ENCODE data around the gene SCN1B. TPM values are rescaled to one million over a fixed set of nuclear protein-coding genes. Genes with fewer than 3 reads are reported as not detected.

The SCN1B gene
- polyA plus RNA-seq, 4 donors, result 0.84 to 10.1 (median 2.4) TPM; not detected in 1

DNA sequence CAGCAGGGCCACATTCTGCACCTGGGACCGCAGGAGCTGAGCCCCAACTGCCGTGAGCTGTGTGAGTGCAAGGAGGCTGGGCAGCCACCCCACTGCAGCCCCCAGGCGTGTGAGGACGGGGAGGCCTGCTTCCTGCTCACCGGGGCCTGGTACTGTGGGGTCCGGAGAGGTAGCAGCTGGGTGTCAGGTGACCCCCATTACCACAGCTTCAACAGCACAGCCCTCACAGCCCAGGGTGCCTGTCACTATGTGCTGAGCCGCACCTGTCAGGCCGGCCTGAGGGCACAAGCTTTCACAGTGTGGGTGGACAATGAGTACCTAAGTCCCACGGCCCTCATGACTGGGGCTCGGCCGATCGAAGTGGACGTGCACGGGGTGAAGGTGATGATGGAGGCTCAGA is 49.6 kb downstream of the SCN1B start:
- Histone ChIP-seq H3K27ac (ENCODE audit: low read depth in 1 of 3, low read length in 2 of 3) (no peak overlapping the region), H3K4me1 (ENCODE audit: control insufficient read depth in 3 of 3, insufficient read depth in 2 of 3, low read depth in 1 of 3, low read length in 2 of 3) (no peaks in the 10 kb centered on the region), H3K27me3 (ENCODE audit: control insufficient read depth in 3 of 3, insufficient read depth in 3 of 3, low read length in 3 of 3) (no peaks in the 10 kb centered on the region), H3K36me3 (ENCODE audit: control insufficient read depth in 3 of 3, insufficient read depth in 2 of 3, low read depth in 1 of 3, low read length in 3 of 3) (no peaks in the 10 kb centered on the region), H3K4me3 (ENCODE audit: low read depth in 1 of 3, low read length in 3 of 3) (no peak overlapping the region), H3K9me3 (ENCODE audit: control insufficient read depth in 2 of 2, insufficient read depth in 1 of 2, low read depth in 1 of 2, low read length in 1 of 2) (peaks cover 0 to 5% of the 10 kb centered on the region in 2 donors)
- FAIRE-seq, result no peak
- DNase-seq, result no peak
- WGBS, 3 donors, result 80 to 86% (median 81%) methylated on average over 14 of the region's 14 CpGs

DNA sequence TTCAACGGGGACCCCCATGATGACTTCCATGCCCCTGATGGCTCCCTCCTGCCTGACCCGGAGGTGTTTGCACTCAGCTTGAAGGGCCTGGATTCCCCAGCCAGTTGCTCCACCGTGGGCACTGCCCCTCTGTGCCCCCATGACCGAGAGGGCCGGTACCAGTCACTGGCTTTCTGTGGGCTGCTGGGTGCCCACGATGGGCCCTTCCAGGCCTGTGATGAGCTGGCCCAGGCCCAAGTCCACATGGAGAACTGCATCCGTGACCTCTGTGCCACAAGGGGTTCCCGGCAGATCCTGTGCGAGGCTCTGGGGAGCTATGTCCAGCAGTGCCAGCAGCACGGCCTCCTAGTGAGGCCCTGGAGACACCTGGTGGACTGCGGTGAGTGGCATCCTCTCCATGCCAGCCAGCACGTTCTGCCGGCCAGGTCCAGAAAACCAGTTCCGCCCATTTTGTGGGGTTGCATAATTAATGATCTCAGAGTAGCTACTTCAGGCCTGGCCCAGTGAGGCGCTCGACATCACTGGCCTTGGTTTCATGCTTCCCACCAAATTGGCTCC is 50.4 kb downstream of the SCN1B start:
- H3K27ac ChIP-seq (ENCODE audit: low read depth in 1 of 3, low read length in 2 of 3), result no peak overlapping the region
- H3K27me3 ChIP-seq (ENCODE audit: control insufficient read depth in 3 of 3, insufficient read depth in 3 of 3, low read length in 3 of 3), result no peaks in the 10 kb centered on the region
- H3K4me1 ChIP-seq (ENCODE audit: control insufficient read depth in 3 of 3, insufficient read depth in 2 of 3, low read depth in 1 of 3, low read length in 2 of 3), result no peaks in the 10 kb centered on the region
- FAIRE-seq, result no peak
- H3K4me3 ChIP-seq (ENCODE audit: low read depth in 1 of 3, low read length in 3 of 3), result no peak overlapping the region
- no peak for DNase-seq
- H3K36me3 ChIP-seq (ENCODE audit: control insufficient read depth in 3 of 3, insufficient read depth in 2 of 3, low read depth in 1 of 3, low read length in 3 of 3), result no peaks in the 10 kb centered on the region
- WGBS, 3 donors, result 75 to 87% (median 80%) methylated on average over 16 of the region's 16 CpGs
- H3K9me3 ChIP-seq (ENCODE audit: control insufficient read depth in 2 of 2, insufficient read depth in 1 of 2, low read depth in 1 of 2, low read length in 1 of 2), result peaks cover 0 to 5% of the 10 kb centered on the region in 2 donors

DNA sequence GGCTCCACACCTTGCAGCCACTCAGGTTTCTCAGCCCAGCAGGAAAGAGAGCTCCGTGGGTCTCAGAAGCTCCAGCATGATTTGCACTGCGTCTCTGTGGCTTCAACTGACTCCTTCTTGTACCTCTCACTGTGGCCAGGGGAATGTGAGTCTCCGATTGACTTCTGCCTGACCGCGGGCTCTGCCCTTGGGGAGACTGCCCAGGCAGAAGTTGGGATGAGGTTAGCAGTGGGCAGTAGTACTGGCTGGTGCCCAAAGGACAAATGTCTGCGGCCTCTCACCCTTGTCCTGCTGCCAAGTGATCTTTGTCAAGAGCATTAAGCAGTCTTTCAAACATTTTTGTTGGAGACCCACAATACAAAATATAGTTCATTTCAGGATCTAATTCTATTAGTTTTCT is 50.9 kb downstream of the SCN1B start:
- H3K27ac ChIP-seq (ENCODE audit: low read depth in 1 of 3, low read length in 2 of 3), result no peak overlapping the region
- H3K4me3 ChIP-seq (ENCODE audit: low read depth in 1 of 3, low read length in 3 of 3), result no peak overlapping the region
- no peak for DNase-seq
- H3K36me3 ChIP-seq (ENCODE audit: control insufficient read depth in 3 of 3, insufficient read depth in 2 of 3, low read depth in 1 of 3, low read length in 3 of 3), result no peaks in the 10 kb centered on the region
- no peaks in the 10 kb centered on the region for H3K27me3 ChIP-seq (ENCODE audit: control insufficient read depth in 3 of 3, insufficient read depth in 3 of 3, low read length in 3 of 3)
- 71 to 90% (median 83%) methylated on average over 6 of the region's 6 CpGs for WGBS, 3 donors
- no peak for FAIRE-seq
- H3K4me1 ChIP-seq (ENCODE audit: control insufficient read depth in 3 of 3, insufficient read depth in 2 of 3, low read depth in 1 of 3, low read length in 2 of 3), result no peaks in the 10 kb centered on the region
- H3K9me3 ChIP-seq (ENCODE audit: control insufficient read depth in 2 of 2, insufficient read depth in 1 of 2, low read depth in 1 of 2, low read length in 1 of 2), result peaks cover 0 to 5% of the 10 kb centered on the region in 2 donors

DNA sequence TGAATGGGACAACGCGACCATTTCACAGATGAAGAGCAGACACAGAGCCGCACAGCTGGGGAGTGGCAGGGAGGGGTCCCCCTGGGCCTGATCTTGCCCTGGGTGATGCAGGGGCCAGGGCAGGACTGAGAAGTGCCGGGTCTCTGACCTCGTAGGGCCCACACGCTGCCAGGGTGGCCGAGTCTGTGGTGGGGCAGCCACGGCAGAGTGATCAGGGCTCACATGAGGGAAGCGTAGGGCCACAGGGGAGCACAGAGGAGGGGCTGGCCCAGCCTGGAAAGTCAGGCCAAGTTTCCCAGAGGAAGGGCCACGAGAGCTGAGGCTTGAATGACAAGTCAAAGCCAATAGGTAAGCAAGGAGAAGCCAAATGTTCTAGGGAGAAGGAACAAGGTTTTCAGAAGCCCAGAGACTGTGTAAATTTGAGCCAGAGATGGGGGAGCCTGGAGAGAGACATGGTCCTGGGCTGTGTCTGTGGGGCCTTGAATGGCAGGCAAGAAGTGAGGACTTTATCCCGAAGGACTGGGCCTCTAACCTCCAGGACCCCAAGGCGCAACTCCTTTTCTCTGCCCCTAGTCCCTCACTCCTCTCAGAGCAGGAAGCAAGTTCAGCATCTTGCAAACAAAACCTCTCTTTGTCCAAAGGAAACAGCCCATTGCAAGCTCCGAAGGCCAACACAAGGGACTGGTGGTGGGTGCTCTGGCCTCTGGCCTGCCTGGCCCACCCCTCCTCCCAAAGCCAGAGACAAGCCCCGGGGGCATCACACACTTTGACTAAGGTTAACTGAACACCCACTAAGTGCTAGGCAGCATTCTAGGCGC is 53.6 kb downstream of the SCN1B start:
- Histone ChIP-seq H3K9me3 (ENCODE audit: control insufficient read depth in 2 of 2, insufficient read depth in 1 of 2, low read depth in 1 of 2, low read length in 1 of 2) (peaks cover 0 to 5% of the 10 kb centered on the region in 2 donors), H3K4me3 (ENCODE audit: low read depth in 1 of 3, low read length in 3 of 3) (no peak overlapping the region), H3K36me3 (ENCODE audit: control insufficient read depth in 3 of 3, insufficient read depth in 2 of 3, low read depth in 1 of 3, low read length in 3 of 3) (no peaks in the 10 kb centered on the region), H3K27ac (ENCODE audit: low read depth in 1 of 3, low read length in 2 of 3) (no peak overlapping the region), H3K27me3 (ENCODE audit: control insufficient read depth in 3 of 3, insufficient read depth in 3 of 3, low read length in 3 of 3) (no peaks in the 10 kb centered on the region), H3K4me1 (ENCODE audit: control insufficient read depth in 3 of 3, insufficient read depth in 2 of 3, low read depth in 1 of 3, low read length in 2 of 3) (peaks cover 0 to 11% (median 0%) of the 10 kb centered on the region in 3 donors)
- 81 to 85% (median 82%) methylated on average over 15 of the region's 15 CpGs for WGBS, 3 donors
- DNase-seq (no peak), FAIRE-seq (no peak)

DNA sequence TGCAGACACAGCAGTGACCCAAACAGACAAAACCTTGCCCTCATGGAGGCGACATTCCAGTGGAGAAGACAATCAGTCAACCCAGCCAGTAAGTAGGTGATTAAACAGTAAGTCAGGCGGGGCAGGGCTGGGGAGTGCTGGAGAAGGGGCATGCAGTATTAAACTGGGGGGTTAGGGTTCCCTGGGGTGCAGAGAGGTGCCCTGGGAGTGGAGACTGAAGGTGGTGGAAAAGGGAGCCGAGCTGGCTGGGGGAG is 54.2 kb downstream of the SCN1B start:
- peaks cover 0 to 5% of the 10 kb centered on the region in 2 donors for H3K9me3 ChIP-seq (ENCODE audit: control insufficient read depth in 2 of 2, insufficient read depth in 1 of 2, low read depth in 1 of 2, low read length in 1 of 2)
- no peaks in the 10 kb centered on the region for H3K27me3 ChIP-seq (ENCODE audit: control insufficient read depth in 3 of 3, insufficient read depth in 3 of 3, low read length in 3 of 3)
- peaks cover 0 to 11% (median 0%) of the 10 kb centered on the region in 3 donors for H3K4me1 ChIP-seq (ENCODE audit: control insufficient read depth in 3 of 3, insufficient read depth in 2 of 3, low read depth in 1 of 3, low read length in 2 of 3)
- no peaks in the 10 kb centered on the region for H3K36me3 ChIP-seq (ENCODE audit: control insufficient read depth in 3 of 3, insufficient read depth in 2 of 3, low read depth in 1 of 3, low read length in 3 of 3)
- no peak for DNase-seq
- no peak overlapping the region for H3K4me3 ChIP-seq (ENCODE audit: low read depth in 1 of 3, low read length in 3 of 3)
- 81 to 88% (median 85%) methylated on average over 3 of the region's 3 CpGs for WGBS, 3 donors
- H3K27ac ChIP-seq (ENCODE audit: low read depth in 1 of 3, low read length in 2 of 3), result no peak overlapping the region
- no peak for FAIRE-seq

DNA sequence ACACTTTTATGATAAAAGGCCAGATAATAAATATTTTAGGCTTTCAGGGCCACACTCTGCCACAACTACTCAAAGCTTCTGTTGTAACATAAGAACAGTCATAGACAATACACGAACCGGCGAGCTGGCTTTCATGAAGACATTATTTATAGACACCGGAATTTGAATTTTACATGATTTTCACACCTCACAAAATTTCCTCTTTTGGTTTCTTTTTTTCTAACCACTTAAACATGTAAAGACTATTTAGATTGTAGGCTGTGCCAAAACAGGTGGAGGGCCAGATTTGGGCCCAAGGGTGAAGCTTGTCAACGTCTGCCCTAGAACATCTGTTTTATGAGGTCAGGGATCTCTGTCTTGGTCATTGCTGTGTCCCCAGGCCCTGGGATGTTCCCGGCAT is 55.7 kb downstream of the SCN1B start:
- no peak for DNase-seq
- WGBS, 3 donors, result 64 to 74% (median 69%) methylated on average over 6 of the region's 6 CpGs
- Histone ChIP-seq H3K36me3 (ENCODE audit: control insufficient read depth in 3 of 3, insufficient read depth in 2 of 3, low read depth in 1 of 3, low read length in 3 of 3) (no peaks in the 10 kb centered on the region), H3K4me3 (ENCODE audit: low read depth in 1 of 3, low read length in 3 of 3) (no peak overlapping the region), H3K27ac (ENCODE audit: low read depth in 1 of 3, low read length in 2 of 3) (no peak overlapping the region), H3K9me3 (ENCODE audit: control insufficient read depth in 2 of 2, insufficient read depth in 1 of 2, low read depth in 1 of 2, low read length in 1 of 2) (peaks cover 0 to 5% of the 10 kb centered on the region in 2 donors), H3K27me3 (ENCODE audit: control insufficient read depth in 3 of 3, insufficient read depth in 3 of 3, low read length in 3 of 3) (peaks cover 0 to 3% (median 0%) of the 10 kb centered on the region in 3 donors), H3K4me1 (ENCODE audit: control insufficient read depth in 3 of 3, insufficient read depth in 2 of 3, low read depth in 1 of 3, low read length in 2 of 3) (peaks cover 0 to 14% (median 0%) of the 10 kb centered on the region in 3 donors)
- FAIRE-seq, result no peak

DNA sequence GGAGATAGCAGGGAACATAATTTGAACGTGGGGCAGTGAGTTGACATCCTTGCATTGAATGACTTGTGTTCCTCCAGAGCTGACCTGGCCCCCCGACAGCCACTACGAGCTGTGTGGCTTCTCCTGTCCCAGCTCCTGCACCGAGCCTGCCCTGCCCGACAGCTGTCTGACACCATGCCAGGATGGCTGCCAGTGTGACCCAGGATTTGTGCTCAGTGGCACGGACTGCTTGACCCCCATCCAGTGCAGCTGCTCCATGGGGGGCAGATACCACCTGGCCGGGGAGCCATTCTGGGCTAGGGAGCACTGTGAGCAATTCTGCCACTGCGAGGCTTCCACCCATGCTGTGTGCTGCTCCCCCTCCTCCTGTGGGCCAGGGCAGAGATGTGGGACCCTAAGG is 56.2 kb downstream of the SCN1B start:
- no peak for FAIRE-seq
- Histone ChIP-seq H3K4me1 (ENCODE audit: control insufficient read depth in 3 of 3, insufficient read depth in 2 of 3, low read depth in 1 of 3, low read length in 2 of 3) (peaks cover 0 to 14% (median 0%) of the 10 kb centered on the region in 3 donors), H3K9me3 (ENCODE audit: control insufficient read depth in 2 of 2, insufficient read depth in 1 of 2, low read depth in 1 of 2, low read length in 1 of 2) (peaks cover 0 to 5% of the 10 kb centered on the region in 2 donors), H3K27ac (ENCODE audit: low read depth in 1 of 3, low read length in 2 of 3) (no peak overlapping the region), H3K4me3 (ENCODE audit: low read depth in 1 of 3, low read length in 3 of 3) (no peak overlapping the region), H3K36me3 (ENCODE audit: control insufficient read depth in 3 of 3, insufficient read depth in 2 of 3, low read depth in 1 of 3, low read length in 3 of 3) (no peaks in the 10 kb centered on the region), H3K27me3 (ENCODE audit: control insufficient read depth in 3 of 3, insufficient read depth in 3 of 3, low read length in 3 of 3) (peaks cover 0 to 3% (median 0%) of the 10 kb centered on the region in 3 donors)
- WGBS, 3 donors, result 57 to 78% (median 77%) methylated on average over 8 of the region's 8 CpGs
- no peak for DNase-seq

DNA sequence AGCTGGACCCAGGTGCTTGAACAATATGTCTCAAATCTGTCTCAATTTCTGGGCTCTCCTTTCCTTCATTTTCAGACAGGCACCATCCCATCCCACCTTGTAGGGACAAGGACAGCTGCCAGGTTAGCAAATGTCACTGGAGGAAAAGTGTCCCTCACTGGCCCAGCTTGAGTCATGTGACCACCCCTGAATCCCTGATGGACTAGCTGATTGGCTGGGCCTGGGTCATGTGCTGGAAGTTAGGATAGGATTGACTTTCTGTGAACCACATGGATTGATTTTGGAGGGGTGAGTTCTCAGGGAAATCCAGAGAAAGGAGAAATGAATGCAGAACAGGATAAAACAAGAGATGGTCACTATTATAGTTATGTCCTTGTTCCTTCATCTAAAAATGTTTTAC is 57.1 kb downstream of the SCN1B start:
- H3K9me3 ChIP-seq (ENCODE audit: control insufficient read depth in 2 of 2, insufficient read depth in 1 of 2, low read depth in 1 of 2, low read length in 1 of 2), result peaks cover 0 to 2% of the 10 kb centered on the region in 2 donors
- no peaks in the 10 kb centered on the region for H3K36me3 ChIP-seq (ENCODE audit: control insufficient read depth in 3 of 3, insufficient read depth in 2 of 3, low read depth in 1 of 3, low read length in 3 of 3)
- FAIRE-seq (no peak), DNase-seq (no peak)
- no peak overlapping the region for H3K27ac ChIP-seq (ENCODE audit: low read depth in 1 of 3, low read length in 2 of 3)
- H3K27me3 ChIP-seq (ENCODE audit: control insufficient read depth in 3 of 3, insufficient read depth in 3 of 3, low read length in 3 of 3), result peaks cover 0 to 3% (median 0%) of the 10 kb centered on the region in 3 donors
- no peak overlapping the region for H3K4me3 ChIP-seq (ENCODE audit: low read depth in 1 of 3, low read length in 3 of 3)
- H3K4me1 ChIP-seq (ENCODE audit: control insufficient read depth in 3 of 3, insufficient read depth in 2 of 3, low read depth in 1 of 3, low read length in 2 of 3), result peaks cover 0 to 16% (median 0%) of the 10 kb centered on the region in 3 donors
